SU-DHL-6 (cell line): ENCODE measurements around the gene PRTN3.

ENCODE experiments used
- H2AFZ ChIP-seq: fragments of 200-600 bp; sonication (generic); 2 replicates; pipeline ENCODE4 v1.6.1; 2014; ENCODE audit warnings: low read depth, mild to moderate bottlenecking, moderate library complexity, mixed read lengths, antibody characterized with exemption, low read length; ENCODE audit not compliant: severe bottlenecking
- H3F3A ChIP-seq: fragments of 200-600 bp; shearing (Covaris generic); 2 replicates; pipeline ENCODE4 v1.6.0; 2016; ENCODE audit warnings: antibody characterized with exemption, mild to moderate bottlenecking; ENCODE audit not compliant: insufficient read depth
- H3K27ac ChIP-seq: fragments of 200-600 bp; sonication (generic); 2 replicates; pipeline ENCODE4 v1.5.1; 2016; ENCODE audit warnings: low read depth, mild to moderate bottlenecking, low read length, moderate library complexity, mixed read lengths
- H3K27me3 ChIP-seq: fragments of 200-600 bp; sonication (generic), shearing (Covaris generic); 2 replicates; pipeline ENCODE4 v1.6.0; 2014; ENCODE audit warnings: mild to moderate bottlenecking, low read length
- H3K36me3 ChIP-seq: fragments of 200-600 bp; sonication (generic); 2 replicates; pipeline ENCODE4 v1.6.1; 2014; ENCODE audit warnings: mild to moderate bottlenecking, low read length, mixed read lengths
- H3K4me2 ChIP-seq: fragments of 300-600, 200-600 bp; shearing (Covaris generic), sonication (generic); 2 replicates; pipeline ENCODE4 v1.6.0; 2014; ENCODE audit warnings: low read length, low read depth, mild to moderate bottlenecking; ENCODE audit not compliant: poor library complexity, severe bottlenecking
- H3K4me3 ChIP-seq: fragments of 200-600 bp; sonication (generic); 2 replicates; pipeline ENCODE4 v1.5.1; 2014; ENCODE audit warnings: antibody characterized with exemption, low read length, mild to moderate bottlenecking, mixed read lengths; ENCODE audit not compliant: insufficient read depth, poor library complexity, severe bottlenecking
- H3K79me2 ChIP-seq: fragments of 200-600 bp; sonication (generic); 2 replicates; pipeline ENCODE4 v1.6.1; 2014; ENCODE audit warnings: mild to moderate bottlenecking, low read length, moderate library complexity; ENCODE audit not compliant: insufficient read depth
- H3K9ac ChIP-seq: fragments of 200-600 bp; sonication (generic); 2 replicates; pipeline ENCODE4 v1.7.0; 2014; ENCODE audit warnings: mild to moderate bottlenecking, low read length
- H3K9me2 ChIP-seq: fragments of 200-600 bp; sonication (generic); replicated peaks from 2 replicates; pipeline ENCODE4 v1.6.1; 2014; ENCODE audit warnings: low read length; ENCODE audit not compliant: insufficient read depth
- H3K9me3 ChIP-seq: fragments of 200-600 bp; sonication (generic); 2 replicates; pipeline ENCODE4 v1.6.1; 2014; ENCODE audit warnings: low read length, mixed read lengths; ENCODE audit not compliant: insufficient read depth
- H4K20me1 ChIP-seq: fragments of 200-600 bp; sonication (generic); 2 replicates; pipeline ENCODE4 v1.6.1; 2014; ENCODE audit warnings: low read depth, mild to moderate bottlenecking, antibody characterized with exemption, low read length, moderate library complexity, mixed read lengths
- CTCF ChIP-seq: fragments of 200-600 bp; sonication (generic); IDR thresholded peaks from one replicate; pipeline ENCODE4 v1.5.1; 2017; ENCODE audit warnings: antibody characterized with exemption, mild to moderate bottlenecking, low read length, moderate library complexity; ENCODE audit not compliant: insufficient read depth, poor library complexity, severe bottlenecking
- EZH2phosphoT487 ChIP-seq: fragments of 200-600 bp; sonication (generic), shearing (Covaris generic); conservative IDR thresholded peaks from 2 replicates; pipeline ENCODE4 v1.6.1; 2018; ENCODE audit warnings: mild to moderate bottlenecking, antibody characterized with exemption, low read length, moderate library complexity, mixed read lengths

PRTN3 gene

GRCh38 chr19:798415-799075, 42.3 kb upstream of the PRTN3 start:
- H2AFZ ChIP-seq, result no peak overlapping the region
- peak overlapping the region; percentile 78 for H3K4me2 ChIP-seq
- H3F3A ChIP-seq, result no peaks in the 10 kb centered on the region
- H3K79me2 ChIP-seq, result peaks cover 57% of the 10 kb centered on the region
- no peaks in the 10 kb centered on the region for H3K9me3 ChIP-seq
- H3K36me3 ChIP-seq, result peaks cover 8% of the 10 kb centered on the region; the same call in 1 of the 2 replicates
- H3K27me3 ChIP-seq, result no peaks in the 10 kb centered on the region
- H3K9me2 ChIP-seq, result no peaks in the 10 kb centered on the region
- peak overlapping the region; percentile 98 for H3K9ac ChIP-seq
- TF ChIP-seq CTCF (no peak), EZH2phosphoT487 (no peak)
- peak overlapping the region; percentile 74 for H3K4me3 ChIP-seq
- H4K20me1 ChIP-seq, result peaks cover 34% of the 10 kb centered on the region
- peak overlapping the region; percentile 90 for H3K27ac ChIP-seq

GRCh38 chr19:799076-799881, 41.5 kb upstream of the PRTN3 start:
- Histone ChIP-seq H3K4me3 (peak overlapping the region; percentile 74), H3K9me3 (no peaks in the 10 kb centered on the region), H3K36me3 (peaks cover 8% of the 10 kb centered on the region; the same call in 1 of the 2 replicates), H3K27ac (no peak overlapping the region), H3K9ac (peak overlapping the region; percentile 98), H3K79me2 (peaks cover 64% of the 10 kb centered on the region), H2AFZ (no peak overlapping the region), H3K4me2 (peak overlapping the region; percentile 78), H3K9me2 (no peaks in the 10 kb centered on the region), H3F3A (no peaks in the 10 kb centered on the region), H3K27me3 (no peaks in the 10 kb centered on the region), H4K20me1 (peaks cover 34% of the 10 kb centered on the region)
- peak; percentile 33 for TF ChIP-seq CTCF
- no peak for TF ChIP-seq EZH2phosphoT487

- peaks cover 34% of the 10 kb centered on the region for H4K20me1 ChIP-seq
- H2AFZ ChIP-seq, result no peak overlapping the region
- H3K79me2 ChIP-seq, result peaks cover 77% of the 10 kb centered on the region
- no peak overlapping the region for H3K4me3 ChIP-seq
- H3K9ac ChIP-seq, result peak overlapping the region; percentile 98; the same call in 1 of the 2 replicates
- H3K27me3 ChIP-seq, result no peaks in the 10 kb centered on the region
- TF ChIP-seq EZH2phosphoT487 (no peak), CTCF (no peak)
- no peaks in the 10 kb centered on the region for H3K9me2 ChIP-seq
- no peaks in the 10 kb centered on the region for H3K9me3 ChIP-seq
- peaks cover 11% of the 10 kb centered on the region; the same call in 1 of the 2 replicates for H3K36me3 ChIP-seq
- H3K27ac ChIP-seq, result no peak overlapping the region
- H3F3A ChIP-seq, result no peaks in the 10 kb centered on the region
- peak overlapping the region; percentile 78 for H3K4me2 ChIP-seq
These were observed 40.3 kb upstream of the PRTN3 start for GRCh38 chr19:800360-801029.
